ENCODE data around the gene M1AP. TPM values are rescaled to one million over a fixed set of nuclear protein-coding genes. Genes with fewer than 3 reads are reported as not detected.

The M1AP gene
- total and polyA plus RNA-seq, 2 of the 4 experiments (the other 2 are of a cell fraction) = 0.03 TPM; not detected in 1

GRCh38 chr2:74564222-74564621 lies 83.9 kb downstream of the M1AP start:
- Histone ChIP-seq H2BK5ac (ENCODE audit: low read depth, low read length, poor library complexity, severe bottlenecking) (peak overlapping the region; percentile 76), H3K27me3 (ENCODE audit: control insufficient read depth, insufficient read depth, low read length) (no peaks in the 10 kb centered on the region), H3K4ac (ENCODE audit: low read depth, low read length) (peak overlapping the region; percentile 57; the same call in 1 of the 2 replicates), H2AK9ac (replicated peaks; ENCODE audit: low read depth, low read length, poor library complexity) (no peak overlapping the region), H3K4me2 (ENCODE audit: low read depth, low read length) (no peak overlapping the region), H3K27ac (ENCODE audit: insufficient read depth, low read length) (no peak overlapping the region), H4K5ac (ENCODE audit: low read depth, low read length) (no peak overlapping the region), H3K9me3 (ENCODE audit: control insufficient read depth, insufficient read depth, low read length) (no peaks in the 10 kb centered on the region), H3K23ac (ENCODE audit: low read depth, low read length) (peak overlapping the region; percentile 45; the same call in 1 of the 2 replicates), H2BK20ac (ENCODE audit: low read depth, low read length) (peak overlapping the region; percentile 16; the same call in 1 of the 2 replicates), H2AFZ (replicated peaks; ENCODE audit: low read length, poor library complexity) (peak overlapping the region; percentile 68), H3K14ac (replicated peaks; ENCODE audit: low read depth, low read length) (peak overlapping the region; percentile 22), H3K4me3 (ENCODE audit: insufficient read depth, low read depth, low read length) (no peak overlapping the region), H3K4me1 (ENCODE audit: control insufficient read depth, insufficient read depth, low read length) (peaks cover 17% of the 10 kb centered on the region), H2BK120ac (ENCODE audit: low read depth, low read length) (peak overlapping the region; percentile 65), H3K9ac (ENCODE audit: low read depth, low read length) (no peak overlapping the region), H4K91ac (ENCODE audit: insufficient read depth, low read depth, low read length) (no peak overlapping the region; the same call in 1 of the 2 replicates), H3K36me3 (ENCODE audit: control insufficient read depth, insufficient read depth, low read length) (no peaks in the 10 kb centered on the region), H2BK15ac (ENCODE audit: low read depth, low read length) (0 out of 3 replicates have a peak overlapping the region, but pooled peaks have one; percentile 71), H3K56ac (ENCODE audit: extremely low read depth, insufficient read depth, low read length) (no peak overlapping the region), H3K9me1 (ENCODE audit: insufficient read depth, low read length) (peaks cover 31% of the 10 kb centered on the region), H3K18ac (ENCODE audit: low read depth, low read length) (no peak overlapping the region; the same call in 1 of the 2 replicates), H3K79me1 (ENCODE audit: low read depth in 1 of 2, low read length in 2 of 2) (no peaks in the 10 kb centered on the region), H4K8ac (ENCODE audit: low read depth in 2 of 2, low read length in 2 of 2) (peak overlapping the region in 1 of 2 experiments; percentile 71; a peak in 2 of 4 replicates), H4K20me1 (ENCODE audit: insufficient read depth, low read length) (no peaks in the 10 kb centered on the region), H2AK5ac (ENCODE audit: low read depth, low read length) (peak overlapping the region; percentile 59)
- no CpG with 5 or more reads among the region's 5 CpGs for WGBS, 2 experiments (ENCODE audit: extremely low coverage in 2 of 2, insufficient read length in 1 of 2)
- no peak for ATAC-seq (ENCODE audit: low read depth)
- dilution Hi-C loops (cut with HindIII; ENCODE audit: low sequenced_read_pairs, unreplicated experiment) (no loop called here), intact Hi-C loops (cut with micrococcal nuclease) (no loop called here), in situ Hi-C loops (cut with MboI; ENCODE audit: low sequenced_read_pairs) (no loop called here)
- ChIA-PET POLR2A (ENCODE audit: unreplicated experiment) (no interaction called here), CTCF (interaction anchor here (0.5 to 1.0 kb wide), 2 partner anchors 13 to 212 kb away, joined by 3 to 5 read pairs; no protein-coding TSS in a partner anchor)
- TF ChIP-seq RFX5 (IDR thresholded peaks at IDR 0.05; ENCODE audit: low read depth, low read length) = no peak
- TF ChIP-seq MAZ (IDR thresholded peaks at IDR 0.05; ENCODE audit: borderline replicate concordance, low read depth, low read length) = no peak
- peak; percentile 61 for DNase-seq
- BruUV-seq (replicated peaks) = no TSS peak
